ENCODE data around the gene APBA1.

APBA1 gene

DNA sequence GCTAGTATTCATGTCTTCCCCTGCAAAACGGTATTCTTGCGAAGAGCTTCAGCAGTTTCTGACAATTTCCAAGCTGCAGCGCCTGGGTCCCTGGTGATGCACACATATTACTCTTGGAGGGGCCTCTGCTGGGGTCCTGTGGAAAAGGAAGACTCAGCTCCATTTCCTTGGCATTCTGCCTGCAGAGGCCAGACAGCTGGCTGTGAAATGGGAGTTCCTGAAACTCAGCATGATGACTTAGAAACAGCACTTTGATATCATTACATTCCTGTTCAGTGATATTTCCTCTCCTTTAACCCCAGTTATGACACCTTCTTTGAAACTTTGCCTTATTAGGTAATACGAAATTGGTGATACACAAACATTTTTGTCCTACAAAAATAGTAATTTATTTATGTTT is 98.5 kb downstream of the APBA1 start:
- no peak for DNase-seq

DNA sequence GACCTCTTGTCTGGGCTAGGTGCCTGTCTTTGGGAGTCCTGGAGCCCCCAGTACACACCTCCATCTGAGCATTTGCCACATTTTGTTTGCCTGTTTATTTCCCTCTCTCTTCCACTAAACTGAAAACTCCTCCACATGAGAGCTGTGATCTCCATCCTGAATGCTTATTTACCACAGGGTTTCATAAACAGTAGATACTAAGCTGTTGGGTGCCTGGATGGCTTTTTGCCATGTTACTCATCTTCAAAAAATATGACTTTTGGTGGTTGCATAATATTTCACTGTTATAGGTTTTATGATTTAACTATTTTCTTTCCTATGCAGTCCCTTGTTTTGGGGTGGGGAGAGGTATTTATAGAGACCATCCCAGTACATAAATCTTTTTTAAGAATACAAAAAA is 99.6 kb downstream of the APBA1 start:
- DNase-seq: no peak

DNA sequence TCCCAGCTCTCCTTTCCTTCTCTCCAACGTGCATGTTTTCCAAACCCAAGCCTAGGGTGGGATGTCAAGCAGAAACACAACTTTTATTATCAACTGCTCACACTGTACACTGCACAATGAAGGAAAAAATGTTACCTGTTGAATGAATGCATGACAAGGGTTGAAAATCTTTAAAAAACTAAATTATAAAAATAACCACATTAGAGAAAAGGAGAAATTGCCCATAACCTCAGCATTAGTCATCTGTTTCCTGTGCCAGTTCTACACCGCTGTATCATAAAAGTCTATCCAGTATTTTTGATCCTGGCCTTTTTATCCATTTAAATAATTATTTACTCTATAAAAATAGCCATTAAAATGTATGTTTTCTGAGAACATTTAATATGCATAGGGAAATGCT is 101.1 kb downstream of the APBA1 start:
- no peak for DNase-seq

DNA sequence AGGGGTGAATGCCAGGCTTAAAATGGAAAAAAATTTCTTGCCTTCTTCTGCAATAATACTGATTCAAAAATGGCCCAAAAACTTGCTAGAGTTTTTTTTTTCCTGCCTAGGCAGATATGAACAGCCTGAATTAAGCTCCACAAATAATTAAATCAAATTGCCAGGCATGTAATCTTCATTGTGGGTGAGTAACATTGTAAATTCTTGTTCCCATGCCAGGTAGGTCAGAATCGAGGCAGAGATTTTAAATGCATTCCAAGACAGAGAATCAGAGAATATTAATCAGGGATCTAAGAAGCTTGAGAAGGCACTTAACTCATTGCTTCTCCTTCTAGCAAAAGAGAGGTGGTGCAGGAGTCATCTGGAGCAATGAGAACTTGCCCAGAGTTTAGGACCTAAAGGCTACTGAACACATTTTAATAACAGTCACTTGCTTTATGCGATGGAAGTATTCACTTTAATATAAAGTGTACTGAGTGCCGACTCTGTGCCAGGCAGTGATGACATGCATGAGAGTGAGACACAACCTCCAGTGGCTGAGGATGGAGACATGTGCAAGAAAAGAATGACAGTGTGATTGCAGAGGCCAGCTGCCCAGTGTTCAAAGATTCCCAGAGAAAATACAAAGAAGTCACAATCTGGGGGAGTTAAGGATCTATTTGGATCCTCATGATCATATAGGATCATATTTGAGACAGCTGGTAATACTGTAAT is 102.3 kb downstream of the APBA1 start:
- no peak for DNase-seq

DNA sequence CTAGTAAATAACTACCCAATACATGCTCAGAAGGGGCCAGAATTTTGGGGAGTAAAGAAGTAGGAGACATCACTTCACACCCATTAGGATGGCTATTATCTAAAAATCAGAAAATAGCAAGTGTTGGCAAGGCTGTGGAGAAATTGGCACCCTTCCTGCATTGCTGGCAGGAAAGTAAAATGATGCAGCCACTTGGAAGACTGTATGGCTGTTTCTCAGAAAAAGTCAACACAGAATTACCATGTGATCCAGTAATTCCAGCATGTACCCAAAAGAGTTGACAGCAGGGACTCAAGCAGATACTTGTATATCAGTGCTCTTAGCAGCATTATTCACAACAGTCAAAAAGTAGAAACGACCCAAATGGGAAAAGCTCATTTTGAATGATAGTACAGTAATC is 107.6 kb downstream of the APBA1 start:
- DNase-seq: no peak

DNA sequence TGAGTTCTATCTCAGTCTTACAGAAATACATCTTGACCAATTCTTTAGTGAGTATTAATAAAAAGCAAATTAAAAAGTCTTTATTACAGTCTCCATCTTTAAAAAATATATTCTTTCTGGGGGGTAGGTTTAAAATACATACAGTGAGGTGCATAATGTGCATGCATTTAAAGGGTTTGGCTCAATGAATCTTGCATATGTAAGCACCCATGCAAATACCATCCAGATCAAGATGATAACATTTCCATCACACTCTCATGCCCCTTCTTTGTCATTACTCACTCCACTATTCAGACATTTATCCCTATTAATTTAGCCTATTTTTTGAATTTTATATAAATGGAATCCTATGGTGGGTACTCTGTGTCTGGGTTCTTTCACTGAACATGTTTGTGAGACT is 113.0 kb downstream of the APBA1 start:
- no peak for DNase-seq

DNA sequence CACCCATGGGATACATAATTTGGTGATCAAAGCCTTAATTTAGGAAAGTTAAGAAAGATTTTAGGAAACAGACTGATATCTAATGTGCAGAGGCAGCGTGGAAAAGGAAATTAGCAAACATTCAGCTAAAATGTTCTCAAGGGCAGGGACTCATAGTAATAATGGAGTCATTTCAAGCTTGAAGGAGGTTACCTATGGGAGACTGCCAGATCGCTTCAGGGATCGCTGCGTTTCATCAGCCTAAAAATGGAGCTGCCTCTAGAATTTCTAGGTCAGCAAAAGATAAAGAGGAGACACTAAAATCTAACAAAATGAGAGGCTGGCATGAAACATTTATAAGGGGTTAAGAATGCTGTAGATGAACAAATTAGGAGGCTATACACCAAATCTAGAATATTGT is 115.5 kb downstream of the APBA1 start:
- no peak for DNase-seq

DNA sequence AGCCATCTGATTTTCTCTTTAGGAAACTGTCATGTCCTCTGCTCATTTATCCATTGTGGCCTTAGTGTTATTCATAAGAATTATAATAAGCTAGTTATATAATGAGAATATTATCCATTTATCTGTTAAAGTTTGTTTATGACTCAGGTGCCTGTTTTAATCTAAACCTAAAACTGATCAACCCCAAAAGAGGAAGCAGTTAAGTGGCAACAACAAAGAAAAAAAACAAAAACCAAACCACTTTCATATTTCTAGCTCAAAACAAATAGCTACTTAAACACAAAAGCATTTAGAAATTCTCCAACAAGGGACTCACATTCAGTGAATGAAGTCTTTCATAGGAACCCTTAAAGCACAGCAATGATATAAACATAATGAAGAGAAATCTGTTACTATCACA is 116.4 kb downstream of the APBA1 start:
- no peak for DNase-seq

DNA sequence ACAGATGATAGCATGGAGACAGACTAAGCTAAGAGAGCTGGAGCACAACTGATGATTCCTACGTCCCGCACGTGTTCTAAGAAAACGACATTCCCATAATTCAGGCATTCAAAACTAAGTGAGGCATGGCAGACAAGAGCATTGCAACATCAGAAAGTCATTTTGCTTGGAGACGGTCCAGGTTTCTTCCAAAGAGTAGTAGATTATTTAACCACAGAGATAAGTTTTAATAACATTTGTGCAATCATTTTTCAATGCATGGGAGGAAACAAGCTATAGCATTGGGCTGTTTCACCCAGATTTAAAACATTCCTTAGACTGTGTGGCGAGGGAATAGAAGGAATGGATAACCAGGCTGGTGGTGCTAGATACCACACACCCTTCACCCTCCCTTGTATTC is 117.2 kb downstream of the APBA1 start:
- DNase-seq: no peak

DNA sequence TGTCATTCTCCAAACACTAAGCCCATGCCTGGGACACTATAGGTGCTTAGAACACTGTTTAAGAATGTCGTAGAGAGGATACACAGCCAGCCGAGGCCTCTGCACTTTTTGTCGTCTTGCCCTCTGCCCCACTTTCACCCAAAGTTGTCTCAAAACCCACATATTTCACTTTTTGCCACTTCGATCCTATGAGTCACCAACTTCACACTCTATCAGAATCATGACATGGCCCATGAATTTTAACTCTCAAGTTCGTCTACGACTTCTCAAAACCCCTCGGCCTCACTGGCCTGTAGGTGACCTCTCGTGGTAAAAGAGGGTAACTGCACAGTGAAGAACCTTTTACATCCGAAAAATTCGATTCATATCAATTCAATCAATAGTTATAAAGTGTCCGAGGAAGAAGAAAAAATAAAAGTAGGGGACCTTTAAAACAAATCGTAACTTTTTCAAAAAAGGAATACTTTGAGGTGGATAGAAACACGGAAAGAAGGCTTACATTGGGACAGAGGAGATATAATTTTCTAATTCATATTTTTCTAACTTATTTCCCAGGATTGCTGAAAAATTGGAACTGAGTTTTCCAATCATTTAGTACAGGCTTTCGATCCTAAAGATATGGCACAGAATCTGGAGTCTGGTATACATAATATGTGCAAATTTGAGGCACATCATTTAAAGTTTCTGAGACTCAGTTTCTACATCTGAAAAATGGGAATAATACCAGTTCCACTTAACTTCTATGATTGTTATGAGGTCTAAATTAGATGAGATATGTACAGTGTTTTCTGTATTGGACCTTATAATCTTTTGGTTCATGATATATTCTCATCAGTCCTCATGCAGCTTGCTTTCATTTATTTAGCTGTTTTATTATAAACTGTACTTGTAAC is 122.6 kb downstream of the APBA1 start:
- DNase-seq: peak in 1 of 2 experiments; percentile 8

DNA sequence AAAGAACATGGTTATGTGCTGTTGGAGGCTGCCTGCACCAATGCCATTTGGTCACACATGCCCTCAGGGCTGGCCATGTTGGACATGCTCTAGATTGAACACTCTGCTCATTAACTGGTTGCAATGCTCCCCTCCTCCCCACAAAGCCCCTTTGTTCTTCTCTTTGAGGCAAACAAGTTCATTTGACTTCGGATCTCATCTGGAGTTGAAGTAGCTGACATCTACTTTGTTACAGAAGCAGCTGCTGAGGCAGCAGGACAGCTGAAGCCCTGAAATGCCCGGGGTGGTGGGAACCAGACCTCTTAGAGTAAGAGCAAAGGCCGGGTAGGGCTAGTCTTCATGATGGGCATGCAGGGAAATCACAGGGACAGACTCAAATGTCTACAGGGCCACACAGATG is 123.5 kb downstream of the APBA1 start:
- DNase-seq: no peak

DNA sequence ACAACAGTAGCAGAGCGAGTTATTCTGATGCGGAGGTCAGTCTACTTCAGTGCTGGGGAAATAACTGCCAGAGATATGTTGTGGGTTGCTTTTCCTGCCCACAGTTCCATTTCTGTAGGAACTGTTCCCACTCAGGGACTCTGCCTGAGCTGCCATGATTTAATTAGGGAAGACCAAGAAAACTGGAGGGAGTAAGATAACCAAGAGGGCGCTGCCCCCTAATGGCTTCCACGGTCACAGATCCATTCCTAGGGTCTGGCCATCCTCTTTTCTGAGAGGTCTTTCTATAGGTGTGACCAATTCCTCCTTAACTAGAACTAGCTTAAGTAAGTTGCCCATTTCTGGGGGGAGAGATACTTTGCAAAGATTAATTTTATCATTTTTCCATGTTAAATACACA is 125.9 kb downstream of the APBA1 start:
- no peak for DNase-seq

DNA sequence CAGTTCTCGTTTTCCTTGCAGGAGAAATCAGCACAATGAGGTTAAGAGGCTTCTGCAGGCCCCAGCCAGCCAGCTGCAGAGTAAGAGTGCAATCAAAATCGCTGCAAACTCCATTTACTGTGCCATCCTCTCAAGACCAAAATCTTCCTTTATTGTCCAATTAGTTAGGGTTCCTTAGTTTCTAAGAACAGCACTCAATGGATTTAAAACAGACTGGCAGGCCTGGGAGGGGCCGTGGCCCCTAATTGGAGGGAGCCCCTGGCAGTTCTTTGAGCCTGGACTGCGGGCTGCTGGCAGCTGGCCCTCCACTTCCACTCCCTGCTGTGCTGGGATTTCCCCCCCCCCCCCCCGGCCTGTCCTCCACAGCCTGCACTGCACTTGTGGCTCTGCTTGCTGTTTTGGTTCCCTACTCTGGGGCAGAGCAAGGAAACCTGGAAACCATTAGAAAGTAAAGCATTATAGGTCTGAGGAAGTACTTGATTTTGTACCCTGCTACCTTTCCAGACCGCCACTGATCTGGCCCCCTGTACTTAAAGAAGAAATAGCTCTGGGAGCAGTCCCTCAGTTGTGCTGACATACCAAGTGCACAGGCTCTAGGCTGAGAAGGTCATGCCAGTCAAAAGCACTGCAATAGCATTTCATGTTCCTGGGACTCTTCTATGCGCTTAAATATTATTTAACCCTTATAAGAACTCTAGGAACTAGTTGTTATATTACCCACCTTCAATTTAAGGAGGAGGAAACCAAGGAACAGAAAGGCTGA is 129.0 kb downstream of the APBA1 start:
- no peak for DNase-seq

DNA sequence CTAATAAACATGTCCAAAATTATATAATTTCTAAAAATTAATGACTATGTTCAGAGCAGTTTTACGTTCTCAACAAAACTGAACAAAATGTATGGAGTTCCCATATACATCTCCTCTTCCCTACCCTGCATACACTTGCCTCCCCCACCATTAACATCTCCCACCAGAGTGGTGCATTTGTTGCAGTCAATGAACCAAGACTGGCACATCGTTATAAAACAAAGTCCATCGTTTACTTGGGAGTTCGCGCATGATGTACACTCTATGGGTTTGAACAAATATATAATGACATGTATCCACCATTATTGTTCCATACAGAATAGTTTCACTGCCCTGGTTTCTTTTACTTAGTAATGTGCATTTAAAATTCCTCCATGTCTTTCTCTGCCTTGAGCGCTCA is 130.1 kb downstream of the APBA1 start:
- no peak for DNase-seq

DNA sequence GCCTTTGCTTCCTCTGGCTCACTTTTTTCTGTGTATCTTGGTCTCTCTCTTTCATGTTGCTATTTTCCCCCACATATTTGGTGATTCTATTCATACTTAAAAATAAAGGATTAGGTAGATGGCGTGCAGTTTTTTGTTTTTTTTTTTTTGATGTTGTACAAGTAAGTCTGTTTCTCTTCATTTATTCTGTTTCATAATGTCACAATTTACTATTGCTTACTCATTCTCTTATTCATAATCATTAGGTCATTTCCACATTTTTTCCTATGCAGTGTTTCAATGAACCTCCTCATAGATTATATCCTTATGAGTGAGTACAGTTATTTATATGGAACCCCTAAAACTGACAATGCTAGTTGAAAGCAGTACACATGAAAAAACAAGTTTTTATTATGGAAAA is 136.3 kb downstream of the APBA1 start:
- no peak for DNase-seq

DNA sequence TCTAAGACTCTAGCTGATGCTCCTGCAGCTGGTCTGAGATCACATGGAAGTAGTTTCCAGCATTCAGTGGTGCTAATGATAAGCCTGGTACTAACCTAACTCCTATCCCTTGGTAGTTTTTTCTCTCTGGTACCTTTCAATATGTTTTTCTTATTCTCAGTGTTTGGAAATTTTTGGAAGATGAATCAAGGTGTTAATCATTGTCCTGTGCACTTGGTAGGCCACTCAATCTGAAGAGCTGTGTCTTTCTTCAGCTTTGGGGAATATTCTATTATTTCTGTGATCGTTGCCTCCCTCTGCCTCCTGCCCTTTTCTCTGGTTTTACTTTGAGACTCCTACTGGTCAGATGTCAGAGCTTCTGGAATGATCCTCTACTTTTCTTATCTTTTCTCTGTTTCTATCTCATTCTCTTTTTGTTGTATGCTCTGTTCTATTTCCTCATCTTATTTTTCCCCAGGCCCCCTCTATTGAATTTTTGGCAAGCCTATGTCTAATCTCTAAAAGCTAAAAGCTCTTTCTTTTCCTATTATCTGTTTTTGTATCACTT is 136.8 kb downstream of the APBA1 start:
- no peak for DNase-seq

DNA sequence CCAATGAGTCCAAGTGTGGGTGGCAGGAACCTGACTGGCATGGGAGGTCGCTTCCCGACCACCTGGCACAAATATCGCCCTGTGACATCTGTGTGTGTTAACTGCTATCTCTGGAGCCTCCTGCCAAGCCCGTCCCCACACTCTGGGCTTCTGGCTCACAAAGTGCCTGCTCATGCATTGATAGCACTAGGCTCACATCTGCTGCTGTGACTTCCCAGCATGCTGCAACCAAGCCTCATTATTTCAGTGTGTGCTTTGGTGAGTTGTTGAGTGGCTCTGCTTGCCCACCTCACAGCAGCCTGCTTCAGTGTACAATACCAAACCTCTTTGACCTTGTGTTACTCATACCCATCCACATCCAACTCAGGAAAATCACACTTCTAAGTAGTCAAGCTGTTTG is 139.8 kb downstream of the APBA1 start:
- no peak for DNase-seq

DNA sequence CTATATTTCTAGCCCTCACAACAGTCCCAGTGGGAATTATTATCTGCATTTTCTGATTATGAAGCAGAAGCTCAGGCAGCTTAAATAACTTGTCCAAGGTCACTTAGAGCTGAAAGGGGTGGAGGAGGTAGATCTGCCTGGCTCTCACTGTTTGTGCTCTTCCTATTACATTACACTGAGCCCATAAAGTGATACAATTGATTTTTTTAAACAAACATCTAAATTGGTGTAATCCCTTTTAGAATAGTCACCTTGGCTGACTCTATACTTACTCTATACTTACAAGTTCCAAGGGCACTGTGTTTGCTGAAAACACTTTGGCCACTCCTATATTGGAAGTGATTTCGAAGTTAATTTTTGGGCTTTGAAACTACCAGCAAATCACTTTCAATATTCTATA is 144.7 kb downstream of the APBA1 start:
- DNase-seq: no peak

DNA sequence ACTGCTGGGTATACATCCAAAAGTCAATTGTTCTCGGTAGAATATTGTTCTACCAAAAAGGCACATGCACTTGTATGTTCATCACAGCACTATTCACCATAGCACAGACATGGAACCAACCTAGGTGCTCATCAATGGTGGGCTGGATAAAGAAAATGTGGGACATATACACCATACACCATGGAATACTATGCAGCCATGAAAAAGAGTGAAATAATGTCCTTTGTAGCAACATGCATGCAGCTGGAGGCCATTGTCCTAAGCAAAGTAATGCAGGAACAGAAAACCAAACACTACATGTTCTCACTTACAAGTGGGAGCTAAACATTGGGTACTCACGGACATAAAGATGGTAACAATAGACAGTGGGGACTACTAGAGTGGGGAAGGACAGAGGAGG is 145.5 kb downstream of the APBA1 start:
- no peak for DNase-seq

DNA sequence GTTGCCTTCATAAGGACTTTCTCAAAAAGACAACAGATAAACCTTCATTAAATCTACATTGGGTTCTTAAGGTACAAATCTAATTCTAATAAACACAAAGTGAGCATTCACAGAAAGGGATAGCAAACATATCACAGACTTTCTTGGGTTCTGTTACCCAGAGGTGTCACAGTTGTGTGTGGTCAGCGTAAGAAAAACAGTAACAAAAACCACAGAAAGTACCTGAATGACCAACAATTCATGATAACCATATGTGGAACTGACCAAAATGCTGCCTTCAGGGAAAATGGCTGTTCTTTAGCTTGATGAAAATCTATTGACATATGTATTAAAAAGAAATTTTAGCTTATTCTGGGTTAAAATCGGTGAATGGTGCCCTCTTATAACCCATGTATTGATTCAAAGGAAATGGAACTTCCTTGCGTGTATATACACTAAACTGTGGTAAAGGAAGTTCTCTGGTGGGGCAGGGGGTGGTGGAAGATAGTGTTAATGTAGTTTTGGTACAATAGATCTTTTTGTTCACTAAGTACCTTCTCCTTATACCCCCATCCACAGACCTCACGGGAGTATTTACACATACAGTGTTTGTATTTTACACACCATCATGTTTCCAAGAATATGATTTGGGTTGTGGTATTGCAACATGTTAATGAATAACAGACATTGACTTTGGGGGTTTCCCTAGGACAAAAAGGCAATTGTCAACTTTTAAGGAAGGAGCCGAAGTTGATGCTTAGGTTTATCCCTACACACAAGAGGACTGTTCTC is 152.5 kb downstream of the APBA1 start:
- DNase-seq: no peak

DNA sequence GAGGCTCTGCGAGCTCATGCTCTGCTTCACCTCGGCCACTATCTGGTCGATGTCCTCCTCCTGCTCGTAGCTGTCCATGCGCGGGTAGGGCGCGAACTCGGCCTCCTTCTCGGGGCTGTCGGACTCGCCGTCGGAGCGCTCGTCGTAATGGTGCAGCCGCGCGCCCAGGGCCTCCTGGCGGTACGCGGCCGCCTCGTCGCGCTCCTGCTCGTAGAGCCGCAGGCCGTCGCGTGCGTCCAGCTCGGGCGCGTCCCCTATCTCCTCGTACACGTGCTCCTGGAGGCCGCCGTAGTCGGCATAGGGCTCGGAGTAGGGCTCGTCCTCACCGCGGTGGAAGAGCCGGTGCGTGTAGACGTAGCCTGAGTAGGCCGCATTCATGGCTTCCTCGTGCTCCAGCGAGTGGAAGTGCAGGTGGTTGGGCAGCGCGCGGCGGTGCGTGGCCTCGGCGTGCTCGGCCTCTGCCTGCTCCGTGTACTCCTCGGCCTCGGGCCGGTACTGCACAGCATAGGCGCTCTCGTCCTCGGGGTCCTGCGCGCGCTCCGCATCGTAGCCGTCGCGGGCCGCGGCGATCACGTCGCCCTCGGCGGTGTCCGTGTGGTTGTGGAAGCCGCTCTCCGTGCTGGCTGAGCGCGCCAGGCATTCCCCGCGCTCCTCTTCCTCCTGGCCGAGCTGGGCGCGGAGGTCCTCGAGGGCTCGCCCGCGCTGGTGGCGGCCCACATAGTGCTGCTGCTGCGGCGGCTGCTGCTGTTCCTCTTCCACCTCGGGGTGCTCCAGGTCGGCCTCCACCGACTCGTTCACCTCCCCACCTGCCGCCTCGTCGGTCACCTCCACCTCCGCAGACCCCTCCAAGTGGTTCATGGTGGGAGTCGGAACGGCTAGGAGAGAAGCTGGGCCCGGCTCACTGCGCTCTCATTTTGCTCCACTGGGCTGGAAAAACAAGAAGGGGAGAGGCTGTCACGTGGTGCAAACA is 155.5 kb downstream of the APBA1 start:
- no peak for DNase-seq

All from AML-193 (cell line).